ENCODE measurements around the gene DYNLT4. TPM values are rescaled to one million over a fixed set of nuclear protein-coding genes. Genes with fewer than 3 reads are reported as not detected.
A peak's percentile ranks its signal among the peaks of the same experiment; 100 is the strongest.

DYNLT4 gene, protein sequence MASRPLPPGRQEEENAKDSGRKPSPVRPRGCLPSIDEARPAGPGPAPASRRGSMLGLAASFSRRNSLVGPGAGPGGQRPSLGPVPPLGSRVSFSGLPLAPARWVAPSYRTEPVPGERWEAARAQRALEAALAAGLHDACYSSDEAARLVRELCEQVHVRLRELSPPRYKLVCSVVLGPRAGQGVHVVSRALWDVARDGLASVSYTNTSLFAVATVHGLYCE
- total RNA-seq (2021; fragmentation: NEBNext Ultra II Directional; extraction: Animal tissue kit (Norgen Biotek cat#: 25700)), result under 1 TPM in 1 of 6 experiments, not detected in 5; 0.46 TPM
- long read RNA-seq, partial matches to known transcripts, result 0 of 1 reads
- long read RNA-seq, other reads (novel, unspliced or antisense), result 1 of 1 reads

DNA sequence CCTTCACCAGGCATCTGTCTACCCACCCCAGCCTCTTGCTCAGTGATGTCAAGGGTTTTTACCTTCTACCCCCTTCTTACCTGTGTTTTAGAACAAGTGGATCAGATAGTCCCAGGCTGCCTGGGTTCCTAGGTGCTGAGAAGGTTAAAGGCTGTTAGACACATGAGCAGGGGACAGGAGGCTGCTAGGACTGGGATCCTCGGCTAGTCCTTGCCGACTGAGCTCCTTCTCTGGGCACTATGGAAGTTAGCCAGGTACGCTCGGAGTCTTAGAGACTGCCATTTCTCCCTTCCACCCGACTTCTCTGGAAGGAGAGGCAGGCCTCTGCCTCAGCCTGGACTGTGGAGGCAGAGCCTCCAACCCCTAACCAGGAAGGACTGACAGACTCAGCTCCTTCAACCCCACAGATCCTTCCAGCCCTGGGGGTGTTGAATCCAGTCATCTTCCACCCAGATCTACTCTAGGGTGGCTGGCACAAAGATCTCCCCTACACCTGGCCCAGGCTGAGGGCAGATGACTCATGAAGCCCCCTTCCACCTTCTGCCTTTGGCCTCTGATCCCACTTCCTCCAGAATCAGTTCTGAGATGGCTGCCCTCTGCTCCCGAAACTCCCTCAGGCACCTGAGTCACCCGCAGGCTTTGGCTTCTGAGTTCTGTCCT is at the start of gene DYNLT4:
Gene DYNLT4 (minus strand): TSS at position 648 of the 660 bp plus-strand sequence. CDS start 683 bp downstream, outside the sequence.
- Mint-ChIP-seq H3K4me1 (ENCODE audit: low read depth) (peaks cover 89% of the 10 kb centered on the region), H3K36me3 (ENCODE audit: low read depth) (peaks cover 46% of the 10 kb centered on the region)

DNA sequence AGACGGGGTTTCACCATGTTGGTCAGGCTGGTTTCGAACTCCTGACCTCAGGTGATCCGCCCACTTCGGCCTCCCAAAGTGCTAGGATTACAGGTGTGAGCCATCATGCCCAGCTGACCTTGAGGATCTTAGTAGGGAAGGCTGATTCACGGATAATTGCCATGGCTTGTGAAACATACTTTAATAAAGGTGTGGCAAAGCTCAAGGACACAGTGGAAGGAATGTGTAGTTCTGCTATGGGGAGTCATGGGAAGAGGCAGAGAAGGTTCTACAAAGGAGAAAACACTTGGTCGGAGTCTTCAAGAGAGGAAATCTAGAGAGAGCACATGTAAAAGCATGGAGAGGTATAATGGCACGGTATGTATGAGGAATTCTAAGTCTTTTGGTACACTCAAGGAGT is 48.6 kb upstream of the DYNLT4 start:
- no peaks in the 10 kb centered on the region for H3K4me1 Mint-ChIP-seq (ENCODE audit: low read depth)
- DNase-seq, result no peak
- no peak overlapping the region for H3K4me3 Mint-ChIP-seq
- no peaks in the 10 kb centered on the region for H3K9me3 Mint-ChIP-seq
- H3K36me3 Mint-ChIP-seq (ENCODE audit: low read depth), result peaks cover 34% of the 10 kb centered on the region
- TF ChIP-seq, protein P1, sequence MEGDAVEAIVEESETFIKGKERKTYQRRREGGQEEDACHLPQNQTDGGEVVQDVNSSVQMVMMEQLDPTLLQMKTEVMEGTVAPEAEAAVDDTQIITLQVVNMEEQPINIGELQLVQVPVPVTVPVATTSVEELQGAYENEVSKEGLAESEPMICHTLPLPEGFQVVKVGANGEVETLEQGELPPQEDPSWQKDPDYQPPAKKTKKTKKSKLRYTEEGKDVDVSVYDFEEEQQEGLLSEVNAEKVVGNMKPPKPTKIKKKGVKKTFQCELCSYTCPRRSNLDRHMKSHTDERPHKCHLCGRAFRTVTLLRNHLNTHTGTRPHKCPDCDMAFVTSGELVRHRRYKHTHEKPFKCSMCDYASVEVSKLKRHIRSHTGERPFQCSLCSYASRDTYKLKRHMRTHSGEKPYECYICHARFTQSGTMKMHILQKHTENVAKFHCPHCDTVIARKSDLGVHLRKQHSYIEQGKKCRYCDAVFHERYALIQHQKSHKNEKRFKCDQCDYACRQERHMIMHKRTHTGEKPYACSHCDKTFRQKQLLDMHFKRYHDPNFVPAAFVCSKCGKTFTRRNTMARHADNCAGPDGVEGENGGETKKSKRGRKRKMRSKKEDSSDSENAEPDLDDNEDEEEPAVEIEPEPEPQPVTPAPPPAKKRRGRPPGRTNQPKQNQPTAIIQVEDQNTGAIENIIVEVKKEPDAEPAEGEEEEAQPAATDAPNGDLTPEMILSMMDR (IDR thresholded peaks at IDR 0.05), result no peak
- H3K27ac Mint-ChIP-seq, result no peak overlapping the region
- no peaks in the 10 kb centered on the region for H3K27me3 Mint-ChIP-seq (ENCODE audit: insufficient read depth)

More for the DNA sequence above, at the start of gene DYNLT4:
- DNase-seq, result no peak
- Mint-ChIP-seq H3K27ac (peak within 1 kb of the TSS; percentile 100), H3K27me3 (ENCODE audit: insufficient read depth) (peaks cover 36% of the 10 kb centered on the region), H3K4me3 (peak within 1 kb of the TSS; percentile 78), H3K9me3 (no peaks in the 10 kb centered on the region)
- TF ChIP-seq, protein P1 (IDR thresholded peaks at IDR 0.05), result no peak

DNA sequence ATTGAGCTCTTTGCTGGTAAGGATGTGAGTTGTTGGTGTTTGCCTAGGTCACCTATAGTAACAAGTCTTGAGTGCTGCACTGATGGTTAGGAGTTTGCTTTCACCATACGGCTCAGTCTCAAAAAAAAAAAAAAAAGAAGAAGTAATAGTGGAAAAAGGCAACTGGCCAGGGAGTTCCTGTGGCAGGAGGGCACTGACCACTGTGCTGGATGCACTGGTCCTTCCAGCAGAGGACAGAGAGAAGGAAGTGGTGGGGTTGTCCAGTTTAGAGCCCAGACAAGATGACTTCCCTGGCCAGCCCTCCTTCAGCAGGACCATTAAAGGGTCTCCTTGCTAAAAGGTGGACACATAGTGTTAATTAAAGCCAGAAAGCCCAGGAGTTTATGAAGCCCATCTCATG is 47.8 kb upstream of the DYNLT4 start:
- Mint-ChIP-seq H3K9me3 (no peaks in the 10 kb centered on the region), H3K4me1 (ENCODE audit: low read depth) (peaks cover 2% of the 10 kb centered on the region), H3K4me3 (no peak overlapping the region), H3K27me3 (ENCODE audit: insufficient read depth) (no peaks in the 10 kb centered on the region), H3K36me3 (ENCODE audit: low read depth) (peaks cover 38% of the 10 kb centered on the region), H3K27ac (no peak overlapping the region)
- no peak for DNase-seq
- TF ChIP-seq, protein P1 (IDR thresholded peaks at IDR 0.05), result no peak

DNA sequence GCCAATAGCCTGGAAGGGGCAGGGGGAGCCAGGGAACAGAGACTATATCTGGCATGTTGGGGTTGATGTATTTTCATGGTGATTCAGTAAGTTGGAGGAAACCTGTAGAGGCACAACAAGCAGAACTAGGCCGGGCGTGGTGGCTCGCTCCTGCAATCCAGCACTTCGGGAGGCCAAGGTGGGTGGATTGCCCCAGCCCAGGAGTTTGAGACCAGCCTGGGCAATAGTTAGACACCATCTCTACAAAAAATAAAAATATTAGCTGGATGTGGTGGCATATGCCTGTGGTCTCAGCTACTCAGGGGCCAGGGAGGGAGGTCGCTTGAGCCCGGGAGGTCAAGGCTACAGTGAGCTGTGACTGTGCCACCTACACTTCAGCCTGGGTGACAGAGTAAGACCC is 46.0 kb upstream of the DYNLT4 start:
- H3K9me3 Mint-ChIP-seq, result no peaks in the 10 kb centered on the region
- TF ChIP-seq, protein P1 (IDR thresholded peaks at IDR 0.05), result no peak
- no peaks in the 10 kb centered on the region for H3K27me3 Mint-ChIP-seq (ENCODE audit: insufficient read depth)
- H3K36me3 Mint-ChIP-seq (ENCODE audit: low read depth), result peaks cover 41% of the 10 kb centered on the region
- no peak for DNase-seq
- no peak overlapping the region for H3K4me3 Mint-ChIP-seq
- H3K4me1 Mint-ChIP-seq (ENCODE audit: low read depth), result peaks cover 7% of the 10 kb centered on the region
- H3K27ac Mint-ChIP-seq, result no peak overlapping the region

DNA sequence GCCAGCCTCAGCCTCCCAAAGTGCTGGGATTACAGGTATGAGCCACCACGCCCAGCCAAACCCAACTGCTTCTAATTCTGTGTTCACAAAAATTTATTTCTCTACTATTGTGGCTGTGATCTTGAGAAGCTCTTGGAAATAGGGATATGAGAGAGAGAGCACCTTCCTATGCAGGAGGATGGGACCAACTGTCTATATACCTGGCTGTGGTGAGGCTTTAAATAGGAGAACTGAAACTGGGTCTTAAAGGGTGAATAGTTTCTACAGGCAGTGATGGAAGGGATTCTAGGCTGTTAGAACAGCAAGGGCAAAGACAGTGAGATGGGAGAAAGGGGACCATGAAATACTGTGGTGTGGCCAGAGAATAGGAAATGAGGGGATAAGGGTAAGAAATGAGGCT is 44.2 kb upstream of the DYNLT4 start:
- Mint-ChIP-seq H3K9me3 (no peaks in the 10 kb centered on the region), H3K4me3 (no peak overlapping the region), H3K27ac (no peak overlapping the region), H3K4me1 (ENCODE audit: low read depth) (peaks cover 7% of the 10 kb centered on the region), H3K27me3 (ENCODE audit: insufficient read depth) (no peaks in the 10 kb centered on the region), H3K36me3 (ENCODE audit: low read depth) (peaks cover 28% of the 10 kb centered on the region)
- no peak for DNase-seq
- TF ChIP-seq, protein P1 (IDR thresholded peaks at IDR 0.05), result no peak

Measured in HFFc6 (cell line).